NCI-H526 (cell line): ENCODE results near the gene CRADD.
"Not testable (repeated sequence)": the region's sequence is repeated elsewhere in the genome, so short reads cannot be mapped to it uniquely, and the experiment has no call there.

ENCODE experiments used
- DNase-seq, 2 experiments: peaks; one replicate each; lab custom pipeline; 2025; lab: John Stamatoyannopoulos, UW

The CRADD gene

GRCh38 chr12:93873561-93873960 is 196.4 kb downstream of the CRADD start:
- DNase-seq: no peak

GRCh38 chr12:93875157-93875556 is 198.0 kb downstream of the CRADD start:
- DNase-seq: no peak

GRCh38 chr12:93876360-93876759 is 199.2 kb downstream of the CRADD start:
- no peak for DNase-seq

GRCh38 chr12:93877446-93877845 is 200.3 kb downstream of the CRADD start:
- DNase-seq: no peak

GRCh38 chr12:93879476-93880421 is 202.6 kb downstream of the CRADD start:
- DNase-seq: no peak

GRCh38 chr12:93880853-93881522 is 203.8 kb downstream of the CRADD start:
- no peak for DNase-seq

GRCh38 chr12:93882763-93883162 is 205.6 kb downstream of the CRADD start:
- DNase-seq: no peak

- no peak for DNase-seq
These were observed 206.4 kb downstream of the CRADD start for GRCh38 chr12:93883436-93884154.

GRCh38 chr12:93884794-93885460 is 207.8 kb downstream of the CRADD start:
- no peak for DNase-seq

GRCh38 chr12:93885973-93886532 is 208.9 kb downstream of the CRADD start:
- not testable (repeated sequence) for DNase-seq

- DNase-seq: no peak
These were observed 209.6 kb downstream of the CRADD start for GRCh38 chr12:93886533-93887511.

GRCh38 chr12:93888964-93889363 is 211.8 kb downstream of the CRADD start:
- no peak for DNase-seq

GRCh38 chr12:93889516-93890212 is 212.5 kb downstream of the CRADD start:
- DNase-seq: no peak

GRCh38 chr12:93892423-93893268 is 215.5 kb downstream of the CRADD start:
- no peak for DNase-seq

GRCh38 chr12:93894391-93895088 is 217.4 kb downstream of the CRADD start:
- peak in 1 of 2 experiments; percentile 24 for DNase-seq

GRCh38 chr12:93895089-93895445 is 217.9 kb downstream of the CRADD start:
- DNase-seq: no peak

GRCh38 chr12:93896427-93896826 is 219.3 kb downstream of the CRADD start:
- peak in 1 of 2 experiments; percentile 10 for DNase-seq

- peak; percentile 9 to 33 for DNase-seq
These were observed 219.8 kb downstream of the CRADD start for GRCh38 chr12:93896952-93897351.
